Measurements from ENCODE around the gene C2CD2. TPM values are rescaled to one million over a fixed set of nuclear protein-coding genes. Genes with fewer than 3 reads are reported as not detected.
"Not testable (repeated sequence)": the region's sequence is repeated elsewhere in the genome, so short reads cannot be mapped to it uniquely, and the experiment has no call there.

Gene C2CD2
- total and polyA plus RNA-seq, 2 donors (not counting 3 experiments of a cell fraction or from before 2014, with no cell fraction given), result 32.6 to 41.2 TPM

- FAIRE-seq, result no peak
- H3K79me2 ChIP-seq (ENCODE audit: control insufficient read depth, insufficient read depth, low read length), result peaks cover 59% of the 10 kb centered on the region
- intact Hi-C loops (cut with micrococcal nuclease), result no loop called here
Measured at GRCh38 chr21:41950941-41951351, 2.9 kb downstream of the C2CD2 start.

GRCh38 chr21:41949631-41950030 lies 4.2 kb downstream of the C2CD2 start:
- POLR2A ChIA-PET; H3K9me1 ChIP-seq (replicated peaks; ENCODE audit: control insufficient read depth, extremely low read depth, insufficient read depth, low read length); DNase-seq (ENCODE audit: low read depth, low spot score); BruUV-seq (replicated peaks); H3K27me3 ChIP-seq (ENCODE audit: control insufficient read depth in 2 of 2, insufficient read depth in 2 of 2, low read length in 2 of 2); H3K9me3 ChIP-seq (replicated peaks; ENCODE audit: control insufficient read depth, insufficient read depth, low read length); H3K4me2 ChIP-seq (ENCODE audit: insufficient read depth, low read length); dilution Hi-C loops (cut with MboI; ENCODE audit: extremely low pct_ligation_motif_present, low sequenced_read_pairs); H3K27ac ChIP-seq (ENCODE audit: insufficient read depth, low read depth, low read length); H3K36me3 ChIP-seq (ENCODE audit: control insufficient read depth in 2 of 2, extremely low read depth in 1 of 2, insufficient read depth in 2 of 2, low read length in 2 of 2); H3K9ac ChIP-seq (replicated peaks; ENCODE audit: extremely low read depth, insufficient read depth, low read length); H3K4me3 ChIP-seq (replicated peaks in 1 of 3; ENCODE audit: insufficient read depth in 1 of 3, low read depth in 1 of 3, low read length in 3 of 3); H4K20me1 ChIP-seq (replicated peaks; ENCODE audit: control insufficient read depth, extremely low read depth, insufficient read depth, low read length); intact Hi-C loops (cut with micrococcal nuclease); H2AFZ ChIP-seq (ENCODE audit: low read depth, low read length); FAIRE-seq: not testable (repeated sequence)
- Histone ChIP-seq H3K79me2 (ENCODE audit: control insufficient read depth, insufficient read depth, low read length) (peaks cover 71% of the 10 kb centered on the region), H3K4me1 (ENCODE audit: control insufficient read depth, extremely low read depth, insufficient read depth, low read length) (peaks cover 34% of the 10 kb centered on the region)
- CTCF ChIA-PET, result interaction anchor here (0.9 to 1.1 kb wide), 2 partner anchors 18 to 158 kb away, joined by 3 read pairs; no protein-coding TSS in a partner anchor

More at GRCh38 chr21:41950941-41951351, 2.9 kb downstream of the C2CD2 start:
- Histone ChIP-seq H3K4me2 (ENCODE audit: insufficient read depth, low read length) (no peak overlapping the region), H3K27me3 (ENCODE audit: control insufficient read depth in 2 of 2, insufficient read depth in 2 of 2, low read length in 2 of 2) (no peaks in the 10 kb centered on the region), H3K36me3 (ENCODE audit: control insufficient read depth in 2 of 2, extremely low read depth in 1 of 2, insufficient read depth in 2 of 2, low read length in 2 of 2) (no peaks in the 10 kb centered on the region), H3K4me3 (replicated peaks in 1 of 3; ENCODE audit: insufficient read depth in 1 of 3, low read depth in 1 of 3, low read length in 3 of 3) (no peak overlapping the region), H3K9me1 (replicated peaks; ENCODE audit: control insufficient read depth, extremely low read depth, insufficient read depth, low read length) (no peaks in the 10 kb centered on the region), H3K9me3 (replicated peaks; ENCODE audit: control insufficient read depth, insufficient read depth, low read length) (no peaks in the 10 kb centered on the region), H2AFZ (ENCODE audit: low read depth, low read length) (no peak overlapping the region), H3K9ac (replicated peaks; ENCODE audit: extremely low read depth, insufficient read depth, low read length) (no peak overlapping the region), H4K20me1 (replicated peaks; ENCODE audit: control insufficient read depth, extremely low read depth, insufficient read depth, low read length) (no peaks in the 10 kb centered on the region), H3K27ac (ENCODE audit: insufficient read depth, low read depth, low read length) (no peak overlapping the region), H3K4me1 (ENCODE audit: control insufficient read depth, extremely low read depth, insufficient read depth, low read length) (peaks cover 34% of the 10 kb centered on the region)
- BruUV-seq (replicated peaks), result no TSS peak
- DNase-seq (ENCODE audit: low read depth, low spot score), result no peak
- no peak for TF ChIP-seq FOS (IDR thresholded peaks at IDR 0.05; ENCODE audit: borderline replicate concordance, insufficient read depth, low read length)
- no peak for TF ChIP-seq EZH2 (IDR thresholded peaks at IDR 0.05; ENCODE audit: borderline replicate concordance, low read depth, low read length, severe bottlenecking)
- no peak for TF ChIP-seq POLR2AphosphoS5 (IDR thresholded peaks at IDR 0.05; ENCODE audit: insufficient read depth, low read depth, low read length)
- no peak for TF ChIP-seq MYC (IDR thresholded peaks at IDR 0.05; ENCODE audit: low read depth, low read length)
- TF ChIP-seq POLR2A (IDR thresholded peaks at IDR 0.05; ENCODE audit: low read depth, low read length), result no peak
- TF ChIP-seq GATA2 (IDR thresholded peaks at IDR 0.05; ENCODE audit: insufficient read depth, insufficient read length, low read depth, low read length), result no peak
- TF ChIP-seq MAX (IDR thresholded peaks at IDR 0.05; ENCODE audit: insufficient read depth, insufficient read length), result no peak
- no peak for TF ChIP-seq JUN (IDR thresholded peaks at IDR 0.05; ENCODE audit: borderline replicate concordance, insufficient read depth, insufficient read length, low read depth)
- TF ChIP-seq, protein P1, sequence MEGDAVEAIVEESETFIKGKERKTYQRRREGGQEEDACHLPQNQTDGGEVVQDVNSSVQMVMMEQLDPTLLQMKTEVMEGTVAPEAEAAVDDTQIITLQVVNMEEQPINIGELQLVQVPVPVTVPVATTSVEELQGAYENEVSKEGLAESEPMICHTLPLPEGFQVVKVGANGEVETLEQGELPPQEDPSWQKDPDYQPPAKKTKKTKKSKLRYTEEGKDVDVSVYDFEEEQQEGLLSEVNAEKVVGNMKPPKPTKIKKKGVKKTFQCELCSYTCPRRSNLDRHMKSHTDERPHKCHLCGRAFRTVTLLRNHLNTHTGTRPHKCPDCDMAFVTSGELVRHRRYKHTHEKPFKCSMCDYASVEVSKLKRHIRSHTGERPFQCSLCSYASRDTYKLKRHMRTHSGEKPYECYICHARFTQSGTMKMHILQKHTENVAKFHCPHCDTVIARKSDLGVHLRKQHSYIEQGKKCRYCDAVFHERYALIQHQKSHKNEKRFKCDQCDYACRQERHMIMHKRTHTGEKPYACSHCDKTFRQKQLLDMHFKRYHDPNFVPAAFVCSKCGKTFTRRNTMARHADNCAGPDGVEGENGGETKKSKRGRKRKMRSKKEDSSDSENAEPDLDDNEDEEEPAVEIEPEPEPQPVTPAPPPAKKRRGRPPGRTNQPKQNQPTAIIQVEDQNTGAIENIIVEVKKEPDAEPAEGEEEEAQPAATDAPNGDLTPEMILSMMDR (IDR thresholded peaks at IDR 0.05; ENCODE audit: extremely low read depth in 1 of 2, insufficient read depth in 1 of 2, low read depth in 1 of 2, low read length in 2 of 2), result no peak
- POLR2A ChIA-PET, result no interaction called here
- dilution Hi-C loops (cut with MboI; ENCODE audit: extremely low pct_ligation_motif_present, low sequenced_read_pairs), result no loop called here
- CTCF ChIA-PET, result interaction anchor here (3.0 kb wide), 1 partner anchor 18 kb away, joined by 16 read pairs; no protein-coding TSS in a partner anchor

Data from endothelial cell of umbilical vein (primary cell).